ENCODE data around the gene NR4A1. TPM values are rescaled to one million over a fixed set of nuclear protein-coding genes. Genes with fewer than 3 reads are reported as not detected.
A peak's percentile ranks its signal among the peaks of the same experiment; 100 is the strongest.

Gene NR4A1
- total RNA-seq, 1 experiment from 2014 or later: 25.8 TPM

DNA sequence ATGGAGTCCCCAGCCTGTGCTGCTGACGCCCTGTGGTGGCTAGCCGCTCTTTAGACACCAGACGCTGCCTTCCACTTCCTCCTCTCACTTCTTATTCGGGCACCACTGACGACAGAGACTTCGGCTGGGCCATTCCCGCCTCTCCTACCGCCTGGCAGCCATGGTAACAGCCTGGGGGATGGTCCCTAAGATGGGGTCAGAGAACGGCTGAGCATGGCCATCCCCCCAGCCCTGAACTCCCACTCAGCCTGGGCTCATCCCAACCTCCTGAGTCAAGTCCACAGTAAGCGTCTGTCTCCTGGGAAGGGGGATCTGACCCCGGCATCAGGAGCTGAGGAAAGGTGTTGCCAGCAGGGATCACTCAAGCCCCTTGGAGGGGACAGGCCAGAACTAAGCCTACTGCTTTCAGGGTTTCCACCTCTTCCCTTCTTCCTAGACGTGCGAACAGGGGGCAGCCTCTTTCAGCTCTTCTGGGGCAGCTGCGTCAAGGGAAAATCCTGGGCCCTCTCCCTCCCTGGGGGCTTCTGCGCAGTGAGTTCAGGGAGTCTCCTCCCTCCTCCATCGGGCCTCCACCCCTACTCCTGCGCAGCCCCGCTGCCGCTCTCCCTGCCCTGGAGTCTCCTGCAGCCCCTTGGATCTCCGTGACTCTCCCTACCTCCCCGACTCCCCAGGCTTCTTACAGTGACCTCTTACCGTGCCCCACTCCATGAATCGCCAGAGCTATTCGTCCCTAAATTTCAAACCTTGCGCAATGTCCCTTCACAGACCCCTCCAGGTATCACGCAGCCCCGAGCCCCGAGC lies 45.1 kb upstream of the NR4A1 start:
- no peak overlapping the region for H3K9ac ChIP-seq (ENCODE audit: extremely low read depth, insufficient read length, low read length)
- no peak overlapping the region for H3K56ac ChIP-seq (ENCODE audit: insufficient read length, low read depth, low read length)
- no peak overlapping the region for H2BK20ac ChIP-seq (ENCODE audit: low read depth, low read length, poor library complexity, severe bottlenecking)
- H3K4ac ChIP-seq (ENCODE audit: low read depth, low read length): no peak overlapping the region
- H3T11ph ChIP-seq (ENCODE audit: low read length): no peak overlapping the region
- peak; percentile 72 for DNase-seq
- no peaks in the 10 kb centered on the region for H3K79me1 ChIP-seq (ENCODE audit: insufficient read depth, low read depth, low read length, poor library complexity, severe bottlenecking)
- H3K27ac ChIP-seq (ENCODE audit: insufficient read length, low read depth, low read length): no peak overlapping the region
- H2BK120ac ChIP-seq (ENCODE audit: low read depth, low read length, poor library complexity, severe bottlenecking): no peak overlapping the region
- Mint-ChIP-seq H3K36me3 (ENCODE audit: insufficient read depth in 1 of 3, low read depth in 3 of 3) (peaks cover 0 to 5% (median under 1%) of the 10 kb centered on the region in 3 experiments; a peak in 3 of 7 replicates), H3K9me3 (no peaks in the 10 kb centered on the region; a peak in 2 of 5 replicates), H3K4me3 (peak overlapping the region; percentile 75 to 96), H3K4me1 (peaks cover 29 to 47% of the 10 kb centered on the region in 2 experiments), H3K27me3 (ENCODE audit: low read depth) (peaks cover 67% of the 10 kb centered on the region), H3K27ac (no peak overlapping the region)
- no peak overlapping the region for H4K5ac ChIP-seq (ENCODE audit: insufficient read length, low read depth, low read length)
- H3K27me3 ChIP-seq (ENCODE audit: insufficient read depth, low read length): peaks cover 17% of the 10 kb centered on the region
- H2BK5ac ChIP-seq (ENCODE audit: insufficient read length, low read length): no peak overlapping the region
- H2AFZ ChIP-seq (ENCODE audit: low read length): no peak overlapping the region
- TF ChIP-seq, protein P1, sequence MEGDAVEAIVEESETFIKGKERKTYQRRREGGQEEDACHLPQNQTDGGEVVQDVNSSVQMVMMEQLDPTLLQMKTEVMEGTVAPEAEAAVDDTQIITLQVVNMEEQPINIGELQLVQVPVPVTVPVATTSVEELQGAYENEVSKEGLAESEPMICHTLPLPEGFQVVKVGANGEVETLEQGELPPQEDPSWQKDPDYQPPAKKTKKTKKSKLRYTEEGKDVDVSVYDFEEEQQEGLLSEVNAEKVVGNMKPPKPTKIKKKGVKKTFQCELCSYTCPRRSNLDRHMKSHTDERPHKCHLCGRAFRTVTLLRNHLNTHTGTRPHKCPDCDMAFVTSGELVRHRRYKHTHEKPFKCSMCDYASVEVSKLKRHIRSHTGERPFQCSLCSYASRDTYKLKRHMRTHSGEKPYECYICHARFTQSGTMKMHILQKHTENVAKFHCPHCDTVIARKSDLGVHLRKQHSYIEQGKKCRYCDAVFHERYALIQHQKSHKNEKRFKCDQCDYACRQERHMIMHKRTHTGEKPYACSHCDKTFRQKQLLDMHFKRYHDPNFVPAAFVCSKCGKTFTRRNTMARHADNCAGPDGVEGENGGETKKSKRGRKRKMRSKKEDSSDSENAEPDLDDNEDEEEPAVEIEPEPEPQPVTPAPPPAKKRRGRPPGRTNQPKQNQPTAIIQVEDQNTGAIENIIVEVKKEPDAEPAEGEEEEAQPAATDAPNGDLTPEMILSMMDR (conservative IDR thresholded peaks at IDR 0.05): no peak
- WGBS (ENCODE audit: extremely low coverage, insufficient read length, low lambda C conversion rate): no CpG with 5 or more reads among the region's 28 CpGs
- no peak overlapping the region for H3K14ac ChIP-seq (ENCODE audit: insufficient read depth, low read length)
- H3K4me2 ChIP-seq (ENCODE audit: insufficient read depth, insufficient read length, low read length): peak overlapping the region; percentile 46
- no peak overlapping the region for H3K23ac ChIP-seq (ENCODE audit: insufficient read length, low read depth, low read length)
- peaks cover 5% of the 10 kb centered on the region; the same call in 1 of the 2 replicates for H3K4me1 ChIP-seq (ENCODE audit: insufficient read depth, low read length)
- H3K18ac ChIP-seq (ENCODE audit: insufficient read length, low read depth, low read length): no peak overlapping the region
- H3K79me2 ChIP-seq (ENCODE audit: insufficient read depth, low read length): no peaks in the 10 kb centered on the region
- H4K20me1 ChIP-seq (ENCODE audit: control insufficient read depth, insufficient read depth, insufficient read length): no peaks in the 10 kb centered on the region
- H3K23me2 ChIP-seq (ENCODE audit: insufficient read length, low read depth, low read length, poor library complexity, severe bottlenecking): peaks cover 7% of the 10 kb centered on the region
- no peak overlapping the region for H2AK5ac ChIP-seq (ENCODE audit: insufficient read length, low read length)
- H4K91ac ChIP-seq (ENCODE audit: insufficient read length, low read depth, low read length): no peak overlapping the region
- no peaks in the 10 kb centered on the region for H3K9me3 ChIP-seq (ENCODE audit: control insufficient read depth, low read depth, low read length)
- H2BK15ac ChIP-seq (ENCODE audit: low read depth, low read length): no peak overlapping the region
- H4K8ac ChIP-seq (replicated peaks; ENCODE audit: insufficient read length, low read depth, low read length): no peak overlapping the region
- H2BK12ac ChIP-seq (ENCODE audit: insufficient read length, low read depth, low read length): no peak overlapping the region

Data from H9 (cell line).